ENCODE measurements around the gene TRIM2. TPM values are rescaled to one million over a fixed set of nuclear protein-coding genes. Genes with fewer than 3 reads are reported as not detected.
A peak's percentile ranks its signal among the peaks of the same experiment; 100 is the strongest.

The TRIM2 gene
- total RNA-seq, 2 donors from 2014 or later = 31.3 to 42.0 TPM

- Histone ChIP-seq H3K4me1 (peaks cover 21% of the 10 kb centered on the region), H3K27me3 (no peaks in the 10 kb centered on the region), H3K4me3 (no peak overlapping the region), H3K9me3 (no peaks in the 10 kb centered on the region), H3K36me3 (replicated peaks in 1 of 2; ENCODE audit: insufficient read depth in 1 of 2, low read depth in 2 of 2) (no peaks in the 10 kb centered on the region), H3K27ac (no peak overlapping the region)
- intact Hi-C loops (cut with DNase I) = no loop called here
- ATAC-seq = no peak
- WGBS, 2 donors = 81 to 83% methylated on average over 7 of the region's 7 CpGs
- TF ChIP-seq CTCF (IDR thresholded peaks at IDR 0.05) (no peak), POLR2A (IDR thresholded peaks at IDR 0.05) (no peak)
- DNase-seq = no peak
Measured at GRCh38 chr4:153227469-153228075, 23.3 kb downstream of the TRIM2 start.

GRCh38 chr4:153228512-153229140 lies 24.4 kb downstream of the TRIM2 start:
- no peaks in the 10 kb centered on the region for H3K9me3 ChIP-seq
- H3K4me1 ChIP-seq = peaks cover 25% of the 10 kb centered on the region
- TF ChIP-seq POLR2A (IDR thresholded peaks at IDR 0.05) = no peak
- TF ChIP-seq CTCF (IDR thresholded peaks at IDR 0.05) = no peak

GRCh38 chr4:153229545-153229944 lies 25.3 kb downstream of the TRIM2 start:
- Histone ChIP-seq H3K27me3 (no peaks in the 10 kb centered on the region), H3K9me3 (no peaks in the 10 kb centered on the region), H3K27ac (no peak overlapping the region), H3K4me3 (no peak overlapping the region), H3K36me3 (replicated peaks in 1 of 2; ENCODE audit: insufficient read depth in 1 of 2, low read depth in 2 of 2) (no peaks in the 10 kb centered on the region), H3K4me1 (peaks cover 27% of the 10 kb centered on the region)
- TF ChIP-seq CTCF (IDR thresholded peaks at IDR 0.05) (no peak), POLR2A (IDR thresholded peaks at IDR 0.05) (no peak)
- intact Hi-C loops (cut with DNase I) = no loop called here
- no peak for DNase-seq
- ATAC-seq = no peak
- 93 to 94% methylated on average over 5 of the region's 5 CpGs for WGBS, 2 donors

More at GRCh38 chr4:153228512-153229140, 24.4 kb downstream of the TRIM2 start:
- no peak overlapping the region for H3K4me3 ChIP-seq
- intact Hi-C loops (cut with DNase I) = no loop called here
- no peak overlapping the region for H3K27ac ChIP-seq
- H3K36me3 ChIP-seq (replicated peaks in 1 of 2; ENCODE audit: insufficient read depth in 1 of 2, low read depth in 2 of 2) = no peaks in the 10 kb centered on the region
- ATAC-seq (no peak), DNase-seq (no peak)
- 74 to 90% methylated on average over 6 of the region's 6 CpGs for whole genome bisulfite sequencing, 2 donors
- H3K27me3 ChIP-seq = no peaks in the 10 kb centered on the region

DNA sequence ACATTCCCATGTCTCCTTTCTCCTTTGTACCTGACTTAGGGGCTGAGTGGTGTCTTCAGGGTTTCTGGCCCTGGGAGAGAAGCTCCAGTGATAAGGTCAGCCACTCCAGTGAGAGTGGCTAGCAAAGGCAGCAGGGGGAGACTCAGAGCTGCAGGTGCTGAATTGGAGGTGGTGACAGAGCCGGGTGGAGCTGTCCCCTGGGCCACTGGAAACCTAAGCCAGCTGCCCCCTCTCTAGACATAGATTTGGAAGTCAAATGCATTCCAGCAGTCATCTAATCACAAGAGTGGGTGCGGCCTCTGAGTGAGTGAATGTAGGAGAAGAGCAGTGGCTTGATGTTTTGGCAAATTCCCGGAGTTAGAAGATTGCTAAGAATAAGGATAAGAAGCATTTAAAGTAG lies 28.5 kb downstream of the TRIM2 start:
- peak in 5 of 7 experiments; percentile 9 to 39 (median 32) for TF ChIP-seq CTCF (IDR thresholded peaks at IDR 0.05)
- no peak for TF ChIP-seq POLR2A (IDR thresholded peaks at IDR 0.05)
- 33 to 38% methylated on average over 3 of the region's 3 CpGs for WGBS, 2 donors
- peak; percentile 54 for ATAC-seq
- peak; percentile 27 to 52 (median 36) for DNase-seq
- H3K27me3 ChIP-seq = no peaks in the 10 kb centered on the region
- intact Hi-C loops (cut with DNase I) = no loop called here
- H3K4me3 ChIP-seq = no peak overlapping the region
- H3K4me1 ChIP-seq = peaks cover 27% of the 10 kb centered on the region
- peak overlapping the region in 2 of 4 donors; percentile 44 to 71 for H3K27ac ChIP-seq
- H3K9me3 ChIP-seq = no peaks in the 10 kb centered on the region
- no peaks in the 10 kb centered on the region for H3K36me3 ChIP-seq (replicated peaks in 1 of 2; ENCODE audit: insufficient read depth in 1 of 2, low read depth in 2 of 2)

All from body of pancreas (tissue), 4 donors.